ENCODE measurements around the gene CENPV.
"Not testable (repeated sequence)": the region's sequence is repeated elsewhere in the genome, so short reads cannot be mapped to it uniquely, and the experiment has no call there.

DNA sequence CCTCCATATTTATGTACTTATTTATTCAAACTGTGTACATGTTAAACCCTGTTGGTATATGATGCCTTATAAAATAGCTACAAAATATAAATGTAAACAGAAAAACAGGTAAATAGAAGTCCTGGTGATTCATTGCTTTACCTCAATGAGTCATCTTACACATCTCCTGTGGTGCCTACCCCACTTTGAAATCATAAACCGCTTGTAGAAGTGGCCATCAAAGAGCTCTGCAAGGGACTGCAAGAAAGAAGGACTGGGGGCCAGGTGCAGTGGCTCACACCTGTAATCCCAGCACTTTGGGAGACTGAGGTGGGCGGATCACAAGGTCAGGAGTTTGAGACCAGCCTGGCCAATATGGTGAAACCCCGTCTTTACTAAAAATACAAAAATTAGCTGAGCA is 57.2 kb downstream of the CENPV start:
- TF ChIP-seq, protein P1, sequence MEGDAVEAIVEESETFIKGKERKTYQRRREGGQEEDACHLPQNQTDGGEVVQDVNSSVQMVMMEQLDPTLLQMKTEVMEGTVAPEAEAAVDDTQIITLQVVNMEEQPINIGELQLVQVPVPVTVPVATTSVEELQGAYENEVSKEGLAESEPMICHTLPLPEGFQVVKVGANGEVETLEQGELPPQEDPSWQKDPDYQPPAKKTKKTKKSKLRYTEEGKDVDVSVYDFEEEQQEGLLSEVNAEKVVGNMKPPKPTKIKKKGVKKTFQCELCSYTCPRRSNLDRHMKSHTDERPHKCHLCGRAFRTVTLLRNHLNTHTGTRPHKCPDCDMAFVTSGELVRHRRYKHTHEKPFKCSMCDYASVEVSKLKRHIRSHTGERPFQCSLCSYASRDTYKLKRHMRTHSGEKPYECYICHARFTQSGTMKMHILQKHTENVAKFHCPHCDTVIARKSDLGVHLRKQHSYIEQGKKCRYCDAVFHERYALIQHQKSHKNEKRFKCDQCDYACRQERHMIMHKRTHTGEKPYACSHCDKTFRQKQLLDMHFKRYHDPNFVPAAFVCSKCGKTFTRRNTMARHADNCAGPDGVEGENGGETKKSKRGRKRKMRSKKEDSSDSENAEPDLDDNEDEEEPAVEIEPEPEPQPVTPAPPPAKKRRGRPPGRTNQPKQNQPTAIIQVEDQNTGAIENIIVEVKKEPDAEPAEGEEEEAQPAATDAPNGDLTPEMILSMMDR (IDR thresholded peaks at IDR 0.05; ENCODE audit: low read length): not testable (repeated sequence)
- TF ChIP-seq EZH2 (optimal IDR thresholded peaks at IDR 0.05; ENCODE audit: low read depth, low read length): not testable (repeated sequence)
